GM19455 (cell line): Measurements from ENCODE around the gene AGBL1.
"Not testable (repeated sequence)": the region's sequence is repeated elsewhere in the genome, so short reads cannot be mapped to it uniquely, and the experiment has no call there.

ENCODE experiments used
- ATAC-seq: cut with Tn5 transposase; IDR thresholded peaks from one replicate; pipeline ENCODE4 v1.9.1; 2021; ENCODE audit not compliant: unreplicated experiment

Gene AGBL1

GRCh38 chr15:87042619-87043018 is 962.9 kb downstream of the AGBL1 start:
- not testable (repeated sequence) for ATAC-seq

DNA sequence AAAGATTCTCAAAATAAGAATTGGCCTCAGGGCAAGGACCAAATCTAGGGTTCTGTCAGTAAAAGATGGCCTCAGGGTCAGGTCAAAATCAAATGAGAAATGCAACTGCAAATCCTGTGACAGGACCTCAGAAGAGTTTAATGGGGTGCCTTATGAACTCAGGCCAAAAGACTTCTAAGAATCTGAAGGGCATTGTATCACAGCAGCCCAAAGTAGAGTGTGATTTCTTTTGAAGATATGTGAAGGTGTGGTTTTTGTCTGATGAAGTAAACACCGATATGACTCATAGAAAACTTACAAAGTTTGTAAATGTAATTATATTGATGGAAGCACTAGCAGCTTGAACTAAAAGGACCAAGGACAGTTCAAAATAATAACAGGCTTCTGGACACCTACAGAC is 966.1 kb downstream of the AGBL1 start:
- ATAC-seq: no peak

DNA sequence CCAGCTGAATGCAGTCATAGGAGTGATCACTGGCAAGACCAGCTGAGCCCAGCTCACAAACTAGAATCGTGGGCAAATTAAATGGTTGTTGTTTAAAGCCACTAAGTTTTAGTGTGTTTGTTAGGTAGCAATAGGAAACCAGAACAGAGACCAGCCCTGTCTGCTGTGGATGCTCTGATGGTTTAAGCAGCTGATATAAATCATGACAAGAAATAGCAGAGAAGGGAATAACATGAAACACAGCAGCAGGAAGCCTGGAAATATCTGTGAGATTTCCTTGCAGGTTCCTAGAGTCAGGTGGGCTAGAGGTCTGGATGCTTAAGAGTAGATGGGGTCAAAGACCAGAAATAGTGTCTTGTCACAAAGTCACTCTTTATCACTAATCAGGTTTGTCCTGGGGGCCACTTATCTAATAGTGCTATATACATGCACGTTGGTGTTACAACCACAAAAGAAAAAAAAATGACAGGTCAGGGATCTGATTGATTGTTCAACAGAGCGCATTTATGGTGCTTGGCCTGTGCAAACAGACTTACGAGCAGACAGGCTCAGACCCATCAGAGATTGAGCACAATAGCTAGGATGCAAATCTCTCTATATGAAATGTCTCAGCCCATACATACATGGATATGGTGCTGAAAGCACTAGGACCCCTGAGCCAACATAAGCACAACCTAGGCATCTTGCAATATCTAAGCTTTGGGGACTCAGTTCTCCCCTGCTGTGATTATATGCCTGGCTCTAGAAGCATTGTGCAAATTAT is 967.7 kb downstream of the AGBL1 start:
- no peak for ATAC-seq
